ENCODE data around the gene SEMA4D.

SEMA4D gene

DNA sequence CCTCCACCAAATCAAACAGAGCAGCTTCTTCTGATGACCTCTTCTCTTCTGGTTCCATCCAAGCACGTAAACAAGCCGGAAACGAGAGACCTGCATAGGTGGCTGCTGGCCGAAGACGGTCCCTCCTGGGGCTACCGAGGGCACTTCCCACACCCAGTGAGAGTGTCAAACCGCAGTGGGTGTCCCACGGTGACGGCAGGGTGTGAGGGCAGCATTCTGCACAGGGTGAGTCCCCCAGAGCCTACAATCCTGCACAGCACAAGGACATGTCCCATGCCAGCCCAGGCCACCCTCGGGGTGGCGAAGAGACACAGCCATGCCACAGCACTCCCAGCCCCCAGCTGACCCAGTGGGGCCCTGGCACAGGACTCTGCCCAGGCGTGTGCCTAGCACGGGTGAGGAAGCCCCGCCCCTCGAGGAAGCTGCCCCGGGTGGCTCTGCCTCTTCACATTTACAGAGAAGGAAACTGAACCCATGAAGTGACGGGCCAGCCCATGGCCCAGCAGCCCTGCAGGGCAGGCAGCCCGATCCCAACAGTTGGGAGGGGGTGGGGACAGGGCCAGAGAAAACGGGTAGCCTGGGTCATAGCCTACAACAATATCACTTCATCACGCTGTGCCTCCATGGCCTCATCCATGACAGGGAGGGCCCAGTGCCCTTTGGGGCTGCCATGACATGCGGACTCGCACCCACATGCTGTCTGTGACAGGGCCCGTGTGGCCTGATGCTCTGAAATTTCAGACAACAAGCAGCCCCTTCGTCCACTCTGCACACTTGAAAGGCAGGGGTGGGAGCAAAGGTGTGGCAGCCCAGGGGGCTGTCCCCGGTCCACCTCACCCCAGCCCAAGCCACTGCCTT lies 43.2 kb downstream of the SEMA4D start:
- peaks cover 61% of the 10 kb centered on the region for H3K79me2 ChIP-seq (ENCODE audit: insufficient read depth, low read depth)
- H3K27ac ChIP-seq, result no peak overlapping the region
- no peaks in the 10 kb centered on the region for H3K27me3 ChIP-seq (ENCODE audit: insufficient read depth, low read depth)
- TF ChIP-seq, protein P1, sequence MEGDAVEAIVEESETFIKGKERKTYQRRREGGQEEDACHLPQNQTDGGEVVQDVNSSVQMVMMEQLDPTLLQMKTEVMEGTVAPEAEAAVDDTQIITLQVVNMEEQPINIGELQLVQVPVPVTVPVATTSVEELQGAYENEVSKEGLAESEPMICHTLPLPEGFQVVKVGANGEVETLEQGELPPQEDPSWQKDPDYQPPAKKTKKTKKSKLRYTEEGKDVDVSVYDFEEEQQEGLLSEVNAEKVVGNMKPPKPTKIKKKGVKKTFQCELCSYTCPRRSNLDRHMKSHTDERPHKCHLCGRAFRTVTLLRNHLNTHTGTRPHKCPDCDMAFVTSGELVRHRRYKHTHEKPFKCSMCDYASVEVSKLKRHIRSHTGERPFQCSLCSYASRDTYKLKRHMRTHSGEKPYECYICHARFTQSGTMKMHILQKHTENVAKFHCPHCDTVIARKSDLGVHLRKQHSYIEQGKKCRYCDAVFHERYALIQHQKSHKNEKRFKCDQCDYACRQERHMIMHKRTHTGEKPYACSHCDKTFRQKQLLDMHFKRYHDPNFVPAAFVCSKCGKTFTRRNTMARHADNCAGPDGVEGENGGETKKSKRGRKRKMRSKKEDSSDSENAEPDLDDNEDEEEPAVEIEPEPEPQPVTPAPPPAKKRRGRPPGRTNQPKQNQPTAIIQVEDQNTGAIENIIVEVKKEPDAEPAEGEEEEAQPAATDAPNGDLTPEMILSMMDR (conservative IDR thresholded peaks at IDR 0.05; ENCODE audit: low read depth, low read length), result no peak
- H3K36me3 ChIP-seq (ENCODE audit: insufficient read depth), result peaks cover 13% of the 10 kb centered on the region; the same call in 1 of the 2 replicates
- 0 out of 2 replicates have a peak, but pooled peaks cover 11% of the 10 kb centered on the region for H4K20me1 ChIP-seq (ENCODE audit: insufficient read depth)
- no peak overlapping the region for H3K4me2 ChIP-seq
- H3K4me3 ChIP-seq (IDR thresholded peaks at IDR 0.05; ENCODE audit: insufficient read depth, low read depth, low read length), result no peak overlapping the region
- H3K4me1 ChIP-seq (ENCODE audit: low read depth, poor library complexity, severe bottlenecking), result peaks cover 6% of the 10 kb centered on the region
- H2AFZ ChIP-seq (ENCODE audit: low read depth), result no peak overlapping the region
- H3K9ac ChIP-seq, result no peak overlapping the region

DNA sequence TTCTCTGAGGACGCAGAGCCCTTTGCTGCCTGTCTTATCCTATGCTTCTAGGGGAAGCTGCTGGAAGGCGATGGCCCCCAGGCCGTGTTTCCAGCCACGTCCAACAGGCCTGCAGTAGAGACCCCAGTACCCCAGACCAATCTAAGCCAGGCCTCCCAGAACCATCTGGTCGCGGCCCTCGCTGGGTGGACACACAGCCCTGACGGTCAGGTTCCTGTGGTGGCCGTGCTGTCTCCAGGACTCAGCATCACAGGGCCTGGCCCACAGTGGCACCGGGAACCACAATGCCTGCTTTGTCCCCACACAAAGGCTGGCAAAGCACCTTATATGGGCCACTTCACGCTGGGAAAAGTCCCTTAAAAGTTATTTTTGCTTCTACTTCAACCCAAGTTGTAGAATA lies 44.5 kb downstream of the SEMA4D start:
- H2AFZ ChIP-seq (ENCODE audit: low read depth), result no peak overlapping the region
- peaks cover 56% of the 10 kb centered on the region for H3K79me2 ChIP-seq (ENCODE audit: insufficient read depth, low read depth)
- H3K9ac ChIP-seq, result no peak overlapping the region
- H3K36me3 ChIP-seq (ENCODE audit: insufficient read depth), result peaks cover 13% of the 10 kb centered on the region; the same call in 1 of the 2 replicates
- no peak overlapping the region for H3K4me3 ChIP-seq (IDR thresholded peaks at IDR 0.05; ENCODE audit: insufficient read depth, low read depth, low read length)
- H3K4me2 ChIP-seq, result no peak overlapping the region
- no peak overlapping the region for H3K27ac ChIP-seq
- peaks cover 6% of the 10 kb centered on the region for H3K4me1 ChIP-seq (ENCODE audit: low read depth, poor library complexity, severe bottlenecking)
- TF ChIP-seq, protein P1 (conservative IDR thresholded peaks at IDR 0.05; ENCODE audit: low read depth, low read length), result no peak
- no peaks in the 10 kb centered on the region for H3K27me3 ChIP-seq (ENCODE audit: insufficient read depth, low read depth)
- 0 out of 2 replicates have a peak, but pooled peaks cover 11% of the 10 kb centered on the region for H4K20me1 ChIP-seq (ENCODE audit: insufficient read depth)

DNA sequence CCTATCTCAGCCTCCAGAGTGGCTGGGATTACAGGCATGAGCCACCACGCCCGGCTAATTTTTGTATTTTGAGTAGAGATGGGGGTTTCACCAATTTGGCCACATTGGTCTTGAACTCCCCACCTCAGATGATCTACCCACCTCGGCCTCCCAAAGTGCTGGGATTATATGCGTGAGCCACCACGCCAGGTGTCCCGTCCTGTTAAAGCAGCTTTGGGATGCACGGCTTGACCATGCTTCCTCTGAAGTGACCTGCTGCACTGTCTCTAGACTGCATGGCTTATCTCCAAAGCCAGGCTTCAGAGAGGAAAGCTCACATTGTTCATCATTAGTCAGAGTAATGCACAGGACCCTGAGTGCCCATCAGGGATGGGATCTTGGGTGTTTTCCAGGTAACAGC lies 45.4 kb downstream of the SEMA4D start:
- 0 out of 2 replicates have a peak, but pooled peaks cover 11% of the 10 kb centered on the region for H4K20me1 ChIP-seq (ENCODE audit: insufficient read depth)
- H3K9ac ChIP-seq, result no peak overlapping the region
- no peak overlapping the region for H3K4me2 ChIP-seq
- H3K79me2 ChIP-seq (ENCODE audit: insufficient read depth, low read depth), result peaks cover 56% of the 10 kb centered on the region; the same call in 1 of the 2 replicates
- no peak overlapping the region for H2AFZ ChIP-seq (ENCODE audit: low read depth)
- no peaks in the 10 kb centered on the region for H3K27me3 ChIP-seq (ENCODE audit: insufficient read depth, low read depth)
- H3K36me3 ChIP-seq (ENCODE audit: insufficient read depth), result peaks cover 13% of the 10 kb centered on the region; the same call in 1 of the 2 replicates
- TF ChIP-seq, protein P1 (conservative IDR thresholded peaks at IDR 0.05; ENCODE audit: low read depth, low read length), result no peak
- no peak overlapping the region for H3K4me3 ChIP-seq (IDR thresholded peaks at IDR 0.05; ENCODE audit: insufficient read depth, low read depth, low read length)
- H3K4me1 ChIP-seq (ENCODE audit: low read depth, poor library complexity, severe bottlenecking), result peaks cover 11% of the 10 kb centered on the region
- no peak overlapping the region for H3K27ac ChIP-seq

DNA sequence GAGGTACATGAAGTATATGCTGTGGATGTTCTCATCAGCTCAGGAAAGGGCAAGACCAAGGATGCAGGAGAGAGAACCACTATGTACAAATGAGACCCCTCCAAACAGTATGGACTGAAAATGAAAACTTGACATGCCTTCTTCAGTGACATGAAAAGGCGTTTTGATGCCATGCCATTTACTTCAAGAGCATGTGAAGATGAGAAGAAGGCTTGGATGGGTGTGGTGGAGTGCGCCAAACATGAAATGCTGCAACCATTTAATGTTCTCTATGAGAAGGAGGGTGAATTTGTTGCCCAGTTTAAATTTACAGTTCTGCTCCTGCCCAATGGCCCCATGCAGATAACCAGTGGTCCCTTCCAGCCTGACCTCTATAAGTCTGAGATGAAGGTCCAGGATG lies 47.7 kb downstream of the SEMA4D start:
- TF ChIP-seq, protein P1 (conservative IDR thresholded peaks at IDR 0.05; ENCODE audit: low read depth, low read length), result no peak
- Histone ChIP-seq H3K36me3 (ENCODE audit: insufficient read depth) (peaks cover 7% of the 10 kb centered on the region; the same call in 1 of the 2 replicates), H3K27me3 (ENCODE audit: insufficient read depth, low read depth) (no peaks in the 10 kb centered on the region), H2AFZ (ENCODE audit: low read depth) (no peak overlapping the region), H3K27ac (no peak overlapping the region), H3K4me1 (ENCODE audit: low read depth, poor library complexity, severe bottlenecking) (peaks cover 19% of the 10 kb centered on the region), H3K4me2 (no peak overlapping the region), H4K20me1 (ENCODE audit: insufficient read depth) (no peaks in the 10 kb centered on the region), H3K4me3 (IDR thresholded peaks at IDR 0.05; ENCODE audit: insufficient read depth, low read depth, low read length) (no peak overlapping the region), H3K9ac (no peak overlapping the region), H3K79me2 (ENCODE audit: insufficient read depth, low read depth) (peaks cover 33% of the 10 kb centered on the region; the same call in 1 of the 2 replicates)

All from KMS-11 (cell line).